ENCODE data around the gene UBB. TPM values are rescaled to one million over a fixed set of nuclear protein-coding genes. Genes with fewer than 3 reads are reported as not detected.

UBB gene
- polyA plus RNA-seq, 1 experiment: 3,417 TPM

DNA sequence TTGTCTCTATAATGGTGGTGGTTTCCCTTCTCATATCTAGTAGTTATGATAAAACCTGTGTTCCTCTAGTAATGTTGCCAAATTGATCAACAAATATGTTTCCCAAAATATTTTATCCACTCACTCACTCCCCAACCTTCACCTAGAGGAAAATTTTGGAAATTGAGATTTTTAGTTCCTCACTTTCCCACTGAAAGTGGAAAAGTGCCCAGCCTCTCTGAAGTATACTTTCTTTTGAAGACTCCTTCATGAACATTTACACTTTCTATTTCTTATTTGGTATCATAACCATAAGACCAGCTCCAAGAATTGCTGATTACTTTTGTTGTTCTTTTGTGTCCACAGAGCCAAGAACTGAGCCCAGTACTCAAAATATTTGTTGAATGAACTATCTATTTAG lies 22.5 kb upstream of the UBB start:
- Histone ChIP-seq H3K4me3 (ENCODE audit: low read depth, low read length) (no peak overlapping the region), H3K36me3 (ENCODE audit: control insufficient read depth, insufficient read depth, low read length) (no peaks in the 10 kb centered on the region), H3K27me3 (ENCODE audit: control insufficient read depth, insufficient read depth, low read length) (no peaks in the 10 kb centered on the region)
- ChIA-PET POLR2A (no interaction called here), CTCF (interaction anchor here (0.6 kb wide), 1 partner anchor 231 kb away, joined by 4 read pairs; no protein-coding TSS in a partner anchor)
- TF ChIP-seq, protein P1, sequence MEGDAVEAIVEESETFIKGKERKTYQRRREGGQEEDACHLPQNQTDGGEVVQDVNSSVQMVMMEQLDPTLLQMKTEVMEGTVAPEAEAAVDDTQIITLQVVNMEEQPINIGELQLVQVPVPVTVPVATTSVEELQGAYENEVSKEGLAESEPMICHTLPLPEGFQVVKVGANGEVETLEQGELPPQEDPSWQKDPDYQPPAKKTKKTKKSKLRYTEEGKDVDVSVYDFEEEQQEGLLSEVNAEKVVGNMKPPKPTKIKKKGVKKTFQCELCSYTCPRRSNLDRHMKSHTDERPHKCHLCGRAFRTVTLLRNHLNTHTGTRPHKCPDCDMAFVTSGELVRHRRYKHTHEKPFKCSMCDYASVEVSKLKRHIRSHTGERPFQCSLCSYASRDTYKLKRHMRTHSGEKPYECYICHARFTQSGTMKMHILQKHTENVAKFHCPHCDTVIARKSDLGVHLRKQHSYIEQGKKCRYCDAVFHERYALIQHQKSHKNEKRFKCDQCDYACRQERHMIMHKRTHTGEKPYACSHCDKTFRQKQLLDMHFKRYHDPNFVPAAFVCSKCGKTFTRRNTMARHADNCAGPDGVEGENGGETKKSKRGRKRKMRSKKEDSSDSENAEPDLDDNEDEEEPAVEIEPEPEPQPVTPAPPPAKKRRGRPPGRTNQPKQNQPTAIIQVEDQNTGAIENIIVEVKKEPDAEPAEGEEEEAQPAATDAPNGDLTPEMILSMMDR (IDR thresholded peaks at IDR 0.05; ENCODE audit: insufficient read depth, low read depth, low read length): no peak
- no peak for DNase-seq (ENCODE audit: low read depth)

DNA sequence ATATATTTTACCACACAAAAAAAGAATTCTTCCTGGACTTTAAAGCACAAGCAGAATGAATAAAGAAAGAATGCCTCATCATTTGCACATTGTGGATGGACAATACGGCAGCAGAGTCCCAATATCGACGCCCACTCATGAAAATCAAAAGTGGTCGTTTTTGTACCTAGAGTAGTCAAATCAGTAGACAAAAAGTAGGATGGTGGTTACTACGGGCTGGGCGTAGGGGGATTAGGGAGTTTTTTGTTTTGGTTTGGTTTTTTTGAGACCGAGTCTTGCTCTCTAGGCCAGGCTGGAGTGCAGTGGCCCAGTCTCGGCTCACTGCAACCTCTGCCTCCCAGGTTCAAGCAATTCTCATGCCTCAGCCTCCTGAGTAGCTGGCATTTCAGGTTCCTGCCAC lies 19.0 kb upstream of the UBB start:
- Histone ChIP-seq H3K36me3 (ENCODE audit: control insufficient read depth, insufficient read depth, low read length) (no peaks in the 10 kb centered on the region), H3K4me3 (ENCODE audit: low read depth, low read length) (no peak overlapping the region), H3K27me3 (ENCODE audit: control insufficient read depth, insufficient read depth, low read length) (no peaks in the 10 kb centered on the region)
- TF ChIP-seq, protein P1 (IDR thresholded peaks at IDR 0.05; ENCODE audit: insufficient read depth, low read depth, low read length): no peak
- POLR2A ChIA-PET: no interaction called here
- no peak for DNase-seq (ENCODE audit: low read depth)
- CTCF ChIA-PET: interaction anchor here (0.7 to 3.9 kb wide), 4 partner anchors 54 to 1245 kb away, joined by 4 to 45 read pairs (median 21); partner anchors contain the start of gene TRPV2

DNA sequence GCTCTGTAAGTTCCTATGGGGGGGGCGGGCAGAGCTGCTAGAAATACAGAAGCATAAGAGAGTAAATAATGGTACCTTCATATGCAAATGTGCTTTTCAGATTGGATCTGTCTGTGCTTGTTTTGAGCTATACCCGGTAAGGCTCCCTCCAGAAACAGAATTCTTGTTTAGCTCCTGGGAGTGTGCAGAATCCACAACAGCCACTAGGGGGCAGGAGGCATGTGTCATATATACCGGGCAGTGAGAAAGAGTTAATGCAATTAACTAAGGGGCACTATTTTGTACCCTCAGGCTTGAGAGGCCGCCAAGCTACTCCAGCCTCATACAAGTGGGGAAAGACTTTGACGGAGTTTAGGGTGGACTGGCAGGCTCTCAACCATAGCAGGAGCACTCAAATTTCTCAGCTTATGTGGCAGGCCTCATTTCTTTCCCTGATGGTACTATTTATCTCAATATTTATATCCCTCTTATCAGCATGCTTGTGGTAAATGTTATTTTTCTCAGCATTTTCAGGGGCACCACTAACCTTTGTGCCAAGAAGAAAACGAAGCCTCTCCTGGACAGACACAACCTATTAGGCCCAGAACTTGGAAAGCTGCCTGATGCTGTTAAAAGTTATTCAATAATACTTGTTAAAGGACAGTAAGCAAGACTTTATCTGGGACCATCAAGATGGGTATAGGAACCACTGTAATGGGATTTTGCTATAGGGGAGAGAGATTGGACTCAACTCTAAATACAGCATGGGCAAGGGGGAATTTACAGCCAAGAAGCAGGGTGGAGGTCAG lies 16.9 kb upstream of the UBB start:
- Histone ChIP-seq H3K4me3 (ENCODE audit: low read depth, low read length) (no peak overlapping the region), H3K27me3 (ENCODE audit: control insufficient read depth, insufficient read depth, low read length) (no peaks in the 10 kb centered on the region), H3K36me3 (ENCODE audit: control insufficient read depth, insufficient read depth, low read length) (no peaks in the 10 kb centered on the region)
- POLR2A ChIA-PET: interaction anchor here (0.7 kb wide), 1 partner anchor 76 kb away, joined by 4 read pairs; no protein-coding TSS in a partner anchor
- CTCF ChIA-PET: interaction anchor here (0.6 to 6.5 kb wide), 39 partner anchors 12 to 1589 kb away, joined by 3 to 89 read pairs (median 5); partner anchors contain the start of genes CENPV, NCOR1, PIGL and TRPV2
- TF ChIP-seq, protein P1 (IDR thresholded peaks at IDR 0.05; ENCODE audit: insufficient read depth, low read depth, low read length): peak; percentile 95
- no peak for DNase-seq (ENCODE audit: low read depth)

DNA sequence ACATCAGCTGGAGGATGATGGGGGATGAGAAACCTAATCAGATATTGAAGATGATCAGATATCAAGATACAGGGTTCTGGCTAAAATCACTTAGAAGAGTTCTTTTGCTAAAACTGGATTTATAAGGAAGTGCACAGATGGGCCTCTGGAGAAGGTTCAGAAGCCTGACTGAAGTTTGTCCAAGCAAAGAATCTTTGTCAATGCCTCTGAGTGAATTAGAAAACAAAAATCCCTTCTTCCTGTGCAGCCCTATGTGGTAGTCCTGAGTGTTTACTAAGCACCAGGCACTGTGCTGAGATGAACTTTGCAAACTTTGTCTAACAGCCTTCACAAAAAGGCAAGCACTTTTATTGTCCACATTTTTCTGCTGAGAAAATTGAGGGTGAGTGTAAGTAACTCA lies 16.3 kb upstream of the UBB start:
- no peak for DNase-seq (ENCODE audit: low read depth)
- CTCF ChIA-PET: interaction anchor here (0.6 to 6.5 kb wide), 22 partner anchors 12 to 225 kb away, joined by 3 to 89 read pairs (median 6); partner anchors contain the start of genes CENPV and UBB
- no peaks in the 10 kb centered on the region for H3K27me3 ChIP-seq (ENCODE audit: control insufficient read depth, insufficient read depth, low read length)
- TF ChIP-seq, protein P1 (IDR thresholded peaks at IDR 0.05; ENCODE audit: insufficient read depth, low read depth, low read length): no peak
- POLR2A ChIA-PET: interaction anchor here (0.7 kb wide), 1 partner anchor 75 kb away, joined by 4 read pairs; no protein-coding TSS in a partner anchor
- H3K36me3 ChIP-seq (ENCODE audit: control insufficient read depth, insufficient read depth, low read length): no peaks in the 10 kb centered on the region
- no peak overlapping the region for H3K4me3 ChIP-seq (ENCODE audit: low read depth, low read length)

DNA sequence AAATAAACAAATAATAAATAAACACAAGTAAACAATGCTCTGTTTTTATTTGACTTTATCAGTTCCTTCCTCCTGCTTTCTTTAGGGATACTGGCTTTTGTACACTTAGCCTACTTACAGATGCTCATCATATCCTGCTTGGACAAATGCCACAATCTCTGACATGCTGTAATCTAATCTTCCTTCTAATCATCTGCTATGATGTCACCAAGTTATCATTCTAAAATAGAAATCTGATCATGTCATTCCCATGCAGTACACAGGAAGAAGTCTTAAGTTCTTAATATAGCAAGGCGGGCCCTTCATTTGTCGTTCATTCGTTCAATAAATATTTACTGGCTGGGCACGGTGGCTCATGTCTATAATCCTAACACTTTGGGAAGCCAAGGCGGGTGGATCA lies 9.1 kb upstream of the UBB start:
- H3K27me3 ChIP-seq (ENCODE audit: control insufficient read depth, insufficient read depth, low read length): no peaks in the 10 kb centered on the region
- no peak overlapping the region for H3K4me3 ChIP-seq (ENCODE audit: low read depth, low read length)
- DNase-seq (ENCODE audit: low read depth): no peak
- TF ChIP-seq, protein P1 (IDR thresholded peaks at IDR 0.05; ENCODE audit: insufficient read depth, low read depth, low read length): no peak
- ChIA-PET CTCF (interaction anchor here (9.2 kb wide), 1 partner anchor 6 kb away, joined by 89 read pairs; no protein-coding TSS in a partner anchor), POLR2A (no interaction called here)
- H3K36me3 ChIP-seq (ENCODE audit: control insufficient read depth, insufficient read depth, low read length): no peaks in the 10 kb centered on the region

Data from BJ (cell line).